Progenitor cell of endocrine pancreas (in vitro differentiated cells): ENCODE results near the gene ZBTB2. TPM values are rescaled to one million over a fixed set of nuclear protein-coding genes. Genes with fewer than 3 reads are reported as not detected.

ENCODE experiments used
- DNase-seq: peaks from one replicate; pipeline ENCODE4 v3.0.0; 2021; ENCODE audit warnings: low spot score; ENCODE audit not compliant: unreplicated experiment
- H3K27ac Mint-ChIP-seq: 2 replicates; pipeline ENCODE4 v1.8.0; 2021; ENCODE audit warnings: mild to moderate bottlenecking, moderate library complexity, mixed read lengths
- H3K27me3 Mint-ChIP-seq: 2 replicates; pipeline ENCODE4 v1.8.0; 2021; ENCODE audit warnings: mixed read lengths
- H3K36me3 Mint-ChIP-seq: 2 replicates; pipeline ENCODE4 v1.8.0; 2022; ENCODE audit warnings: mixed read lengths; ENCODE audit not compliant: insufficient read depth
- H3K4me1 Mint-ChIP-seq: 2 replicates; pipeline ENCODE4 v1.8.0; 2021; ENCODE audit warnings: low read depth, mixed read lengths
- H3K4me3 Mint-ChIP-seq: 2 replicates; pipeline ENCODE4 v1.8.0; 2021; ENCODE audit warnings: low read depth, mild to moderate bottlenecking, moderate library complexity, mixed read lengths
- H3K9me3 Mint-ChIP-seq: 2 replicates; pipeline ENCODE4 v1.8.0; 2021; ENCODE audit warnings: low read depth, mixed read lengths
- CTCF ChIP-seq: fragments of 200-600 bp; sonication (generic); IDR thresholded peaks from one replicate; pipeline ENCODE4 v1.5.0; 2021; ENCODE audit warnings: antibody characterized with exemption, mild to moderate bottlenecking; ENCODE audit not compliant: unreplicated experiment
- total RNA-seq: library from RNA; stranded (reverse); gene quantifications from 2 replicates; pipeline ENCODE4 v1.2.1, GENCODE V29; 2021

ZBTB2 gene
- total RNA-seq, 1 donor from 2014 or later, result 15.2 TPM

DNA sequence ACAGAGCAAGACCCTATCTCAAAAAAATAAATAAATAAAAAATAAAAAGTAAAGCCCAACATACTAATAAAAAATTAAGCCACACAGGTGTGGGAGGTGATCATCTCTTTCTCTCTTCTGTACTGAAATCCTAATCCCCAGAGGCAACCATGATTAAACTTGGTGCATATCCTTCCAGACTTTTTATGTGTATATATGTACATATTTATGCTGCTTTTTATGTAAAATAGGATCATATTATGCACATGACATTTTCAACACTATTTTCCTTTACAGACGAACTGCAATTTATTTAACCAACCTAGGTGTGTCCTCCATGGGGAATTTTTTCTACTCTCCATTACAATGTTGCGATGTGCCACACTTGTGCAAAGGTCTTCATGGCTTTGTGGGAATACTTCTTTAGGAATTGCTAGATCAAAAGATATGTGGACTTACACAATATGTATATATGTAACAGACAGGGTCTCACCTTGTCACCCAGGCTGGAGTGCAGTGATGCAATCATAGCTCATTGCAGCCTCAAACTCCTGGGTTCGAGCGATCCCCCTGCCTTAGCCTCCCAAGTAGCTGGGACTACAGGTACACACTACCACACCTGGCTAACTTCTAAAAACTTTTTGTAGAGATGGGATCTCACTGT is 36.9 kb upstream of the ZBTB2 start:
- DNase-seq, result no peak
- no peaks in the 10 kb centered on the region for H3K9me3 Mint-ChIP-seq
- H3K27ac Mint-ChIP-seq, result no peak overlapping the region
- H3K27me3 Mint-ChIP-seq, result no peaks in the 10 kb centered on the region
- H3K4me3 Mint-ChIP-seq, result no peak overlapping the region
- H3K4me1 Mint-ChIP-seq, result no peaks in the 10 kb centered on the region
- no peak for TF ChIP-seq CTCF
- H3K36me3 Mint-ChIP-seq, result peaks cover 18% of the 10 kb centered on the region

DNA sequence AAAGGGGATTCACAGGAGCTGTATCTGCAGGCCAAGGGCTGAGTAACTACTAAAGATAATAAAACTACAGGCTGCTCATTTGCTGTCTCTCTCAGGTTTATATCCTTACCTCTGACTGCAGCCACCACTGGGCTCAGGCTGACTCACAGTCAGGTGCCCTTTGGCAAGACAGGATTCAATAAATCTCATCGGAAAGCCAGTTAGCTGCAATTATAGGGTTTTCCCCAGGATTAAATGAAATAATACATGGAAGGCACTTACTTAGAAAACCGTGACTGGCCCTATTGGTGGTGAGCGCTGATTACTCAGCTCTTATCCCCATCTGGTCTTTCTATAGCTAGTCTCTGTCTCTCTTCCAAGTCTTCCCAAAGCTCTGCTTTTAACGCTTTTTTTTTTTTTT is 34.2 kb upstream of the ZBTB2 start:
- Mint-ChIP-seq H3K4me3 (no peak overlapping the region), H3K27ac (no peak overlapping the region), H3K9me3 (no peaks in the 10 kb centered on the region), H3K27me3 (no peaks in the 10 kb centered on the region), H3K36me3 (peaks cover 17% of the 10 kb centered on the region), H3K4me1 (no peaks in the 10 kb centered on the region)
- TF ChIP-seq CTCF, result no peak
- no peak for DNase-seq

- Mint-ChIP-seq H3K36me3 (peaks cover 14% of the 10 kb centered on the region), H3K4me3 (no peak overlapping the region), H3K27ac (peak overlapping the region; percentile 10), H3K4me1 (no peaks in the 10 kb centered on the region), H3K27me3 (no peaks in the 10 kb centered on the region), H3K9me3 (no peaks in the 10 kb centered on the region)
- no peak for DNase-seq
- TF ChIP-seq CTCF, result no peak
These were observed 31.6 kb upstream of the ZBTB2 start for GRCh38 chr6:151422981-151423380.

- DNase-seq, result no peak
- peaks cover 3% of the 10 kb centered on the region for H3K9me3 Mint-ChIP-seq
- peaks cover 34% of the 10 kb centered on the region for H3K36me3 Mint-ChIP-seq
- no peak for TF ChIP-seq CTCF
- H3K4me1 Mint-ChIP-seq, result no peaks in the 10 kb centered on the region
- H3K27me3 Mint-ChIP-seq, result no peaks in the 10 kb centered on the region
- no peak overlapping the region for H3K27ac Mint-ChIP-seq
- no peak overlapping the region for H3K4me3 Mint-ChIP-seq
These were observed 26.1 kb upstream of the ZBTB2 start for GRCh38 chr6:151417477-151417876.

GRCh38 chr6:151414641-151415260 is 23.4 kb upstream of the ZBTB2 start:
- no peak overlapping the region for H3K4me3 Mint-ChIP-seq
- TF ChIP-seq CTCF, result no peak
- DNase-seq, result no peak
- H3K9me3 Mint-ChIP-seq, result peaks cover 3% of the 10 kb centered on the region
- no peak overlapping the region for H3K27ac Mint-ChIP-seq
- H3K4me1 Mint-ChIP-seq, result no peaks in the 10 kb centered on the region
- peaks cover 43% of the 10 kb centered on the region for H3K36me3 Mint-ChIP-seq
- no peaks in the 10 kb centered on the region for H3K27me3 Mint-ChIP-seq
